HCT116 (cell line): Measurements from ENCODE around the gene C6orf62. TPM values are rescaled to one million over a fixed set of nuclear protein-coding genes. Genes with fewer than 3 reads are reported as not detected.

ENCODE experiments used
- ATAC-seq: fragments of 200-7000 bp; cut with Tn5 transposase; 2 replicates; pipeline ENCODE4 v1.9.1; 2020; ENCODE audit warnings: mild to moderate bottlenecking, moderate library complexity
- BruUV-seq: library from RNA; stranded (reverse); fragments of 400-500 nt; replicated peaks from 2 replicates; lab custom pipeline; 2021; lab: Mats Ljungman, UMichigan
- CTCF ChIA-PET: fragments of 300-600 bp; sonication (Branson Sonifier 250); formaldehyde crosslinking; loops from one replicate; lab custom pipeline; 2021; ENCODE audit warnings: antibody characterized with exemption; lab: Charles Lee
- POLR2A ChIA-PET: fragments of 300-600, 350-600 bp; sonication (Branson Sonifier 250); formaldehyde crosslinking; loops from one replicate; lab custom pipeline; 2021; ENCODE audit warnings: antibody characterized with exemption; lab: Charles Lee
- RAD21 ChIA-PET, 2 experiments: fragments of 300-600 bp; sonication (Branson Sonifier 250); formaldehyde crosslinking; loops; one replicate each; lab custom pipeline; 2023; ENCODE audit warnings: low total read pairs in 2 of 2; ENCODE audit not compliant: uncharacterized antibody in 2 of 2, unreplicated experiment in 2 of 2, low non-redundant PET in 1 of 2; lab: Charles Lee
- DNase-seq: peaks from one replicate; pipeline ENCODE4 v3.0.0-alpha.2; 2010; ENCODE audit warnings: low read depth, low spot score
- H2AFZ ChIP-seq: fragments of 200-600 bp; shearing (Covaris generic), sonication (generic); 2 replicates; pipeline ENCODE4 v1.6.1; 2017; ENCODE audit warnings: low read depth, mixed run types, mixed read lengths, antibody characterized with exemption, low read length; ENCODE audit not compliant: poor library complexity, severe bottlenecking
- H3K27ac ChIP-seq: 2 replicates; pipeline ENCODE4 v1.5.1; 2012; ENCODE audit warnings: low read depth, low read length
- H3K27me3 ChIP-seq: fragments of 200-600 bp; sonication (generic); 2 replicates; pipeline ENCODE4 v1.6.1; 2016; ENCODE audit warnings: mixed run types, low read length, mixed read lengths; ENCODE audit not compliant: insufficient read depth
- H3K36me3 ChIP-seq, 2 experiments: fragments of 200-500 bp in 1 of 2; fragments of 200-600 bp in 1 of 2; sonication (Bioruptor generic) in 1 of 2; sonication (generic) in 1 of 2; 2 replicates each; pipeline versions ENCODE4 v1.5.1 to v1.6.1; 2014 to 2016; ENCODE audit warnings: low read length in 2 of 2, inconsistent platforms in 1 of 2, mixed read lengths in 1 of 2, mixed run types in 1 of 2; ENCODE audit not compliant: insufficient read depth in 2 of 2, control insufficient read depth in 1 of 2
- H3K4me1 ChIP-seq, 2 experiments: fragments of 200-600 bp in 1 of 2; sonication (generic) in 1 of 2; 2 replicates each; pipeline versions ENCODE4 v1.5.1 to v1.6.1; 2012 to 2017; ENCODE audit warnings: low read length in 2 of 2, inconsistent platforms in 1 of 2, mild to moderate bottlenecking in 1 of 2, mixed read lengths in 1 of 2, mixed run types in 1 of 2, moderate library complexity in 1 of 2; ENCODE audit not compliant: insufficient read depth in 2 of 2, control insufficient read depth in 1 of 2
- H3K4me2 ChIP-seq: fragments of 200-600 bp; sonication (generic); 2 replicates; pipeline ENCODE4 v1.6.1; 2017; ENCODE audit warnings: mixed run types, low read length, mixed read lengths
- H3K4me3 ChIP-seq, 2 experiments: fragments of 200-600 bp in 1 of 2; sonication (generic) in 1 of 2; replicated peaks in 1 of 2; 2 replicates each; pipeline ENCODE4 v1.5.1; 2011 to 2016; ENCODE audit warnings: low read length in 2 of 2, control low read depth in 1 of 2, low read depth in 1 of 2, mild to moderate bottlenecking in 1 of 2, mixed read lengths in 1 of 2, mixed run types in 1 of 2
- H3K79me2 ChIP-seq: fragments of 200-600 bp; sonication (generic); 2 replicates; pipeline ENCODE4 v1.6.1; 2017; ENCODE audit warnings: mild to moderate bottlenecking, mixed run types, low read length, moderate library complexity, mixed read lengths; ENCODE audit not compliant: insufficient read depth
- H3K9ac ChIP-seq: fragments of 200-600 bp; sonication (generic); 2 replicates; pipeline ENCODE4 v1.6.1; 2016; ENCODE audit warnings: low read length, mixed read lengths
- H3K9me2 ChIP-seq: fragments of 200-600 bp; sonication (generic), shearing (Covaris generic); 2 replicates; pipeline ENCODE4 v1.6.1; 2017; ENCODE audit warnings: mixed run types, mild to moderate bottlenecking, moderate library complexity; ENCODE audit not compliant: insufficient read depth
- H3K9me3 ChIP-seq, 2 experiments: fragments of 200-500 bp in 1 of 2; fragments of 200-600 bp in 1 of 2; sonication (Bioruptor generic) in 1 of 2; sonication (generic) in 1 of 2; 2 replicates each; pipeline ENCODE4 v1.6.1; 2014 to 2017; ENCODE audit warnings: low read length in 2 of 2, mixed read lengths in 2 of 2, inconsistent platforms in 1 of 2, low read depth in 1 of 2, mild to moderate bottlenecking in 1 of 2, mixed run types in 1 of 2, moderate library complexity in 1 of 2; ENCODE audit not compliant: control insufficient read depth in 1 of 2, insufficient read depth in 1 of 2
- H4K20me1 ChIP-seq: fragments of 200-600 bp; sonication (generic), shearing (Covaris generic); 2 replicates; pipeline ENCODE4 v1.6.1; 2017; ENCODE audit warnings: mixed run types, mild to moderate bottlenecking, moderate library complexity; ENCODE audit not compliant: insufficient read depth
- CEBPB ChIP-seq: IDR thresholded peaks from 2 replicates; pipeline ENCODE4 v1.6.1; 2012; ENCODE audit warnings: low read depth
- EGR1 ChIP-seq: IDR thresholded peaks from 2 replicates; pipeline ENCODE4 v1.6.1; 2012; ENCODE audit warnings: low read depth
- ELF1 ChIP-seq: IDR thresholded peaks from 2 replicates; pipeline ENCODE4 v1.6.1; 2012; ENCODE audit warnings: low read depth, borderline replicate concordance
- EZH2phosphoT487 ChIP-seq: fragments of 200-600 bp; IDR thresholded peaks from 2 replicates; pipeline ENCODE4 v1.6.1; 2018; ENCODE audit warnings: antibody characterized with exemption, borderline replicate concordance
- POLR2A ChIP-seq: IDR thresholded peaks from 2 replicates; pipeline ENCODE4 v1.7.0; 2011; ENCODE audit warnings: borderline replicate concordance; ENCODE audit not compliant: insufficient read depth, insufficient read length; ENCODE audit errors: extremely low read depth
- RAD21 ChIP-seq: IDR thresholded peaks from 2 replicates; pipeline ENCODE4 v1.6.1; 2012; ENCODE audit warnings: low read depth, mild to moderate bottlenecking
- REST ChIP-seq: IDR thresholded peaks from 2 replicates; pipeline ENCODE4 v1.6.1; 2012; ENCODE audit warnings: low read depth
- SIN3A ChIP-seq: IDR thresholded peaks from 2 replicates; pipeline ENCODE4 v1.6.1; 2012; ENCODE audit warnings: low read depth
- SP1 ChIP-seq: IDR thresholded peaks from 2 replicates; pipeline ENCODE4 v1.6.1; 2012; ENCODE audit warnings: low read depth
- ZFX ChIP-seq: fragments of 450-650 bp; IDR thresholded peaks from 2 replicates; pipeline ENCODE4 v1.6.1; 2017
- intact Hi-C: fragments of 100-400 bp; cut with micrococcal nuclease; formaldehyde crosslinking; loops from 2 replicates; pipeline ENCODE4 v1.10.0; 2022
- total RNA-seq: library from RNA; stranded (reverse); gene quantifications from one replicate; pipeline ENCODE4 v1.2.1, GENCODE V29; 2021; ENCODE audit not compliant: unreplicated experiment
- TF ChIP-seq, protein P1 (sequence below): IDR thresholded peaks from 2 replicates; pipeline ENCODE4 v1.6.1; 2012

C6orf62 gene
- total RNA-seq, 1 experiment from 2014 or later = 103 TPM

DNA sequence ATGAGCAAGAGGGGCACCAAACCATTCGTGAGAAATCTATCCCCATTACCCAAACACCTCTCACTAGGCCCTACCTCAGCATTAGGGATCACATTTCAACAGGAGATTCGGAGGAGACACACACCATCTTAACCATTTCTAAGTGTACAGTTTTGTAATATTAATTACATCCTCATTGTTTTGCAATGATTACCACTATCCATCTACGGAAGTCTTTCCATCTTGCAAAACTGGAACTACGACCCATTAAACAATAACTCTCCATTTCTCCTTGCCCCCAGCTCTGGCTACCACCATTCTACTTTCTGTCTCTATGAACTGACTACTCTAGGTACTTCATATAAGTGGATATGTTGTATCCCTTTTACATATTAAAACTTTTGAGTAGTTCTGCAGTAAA, 32.0 kb downstream of the C6orf62 start:
- H3K4me1 ChIP-seq = no peaks in the 10 kb centered on the region
- H4K20me1 ChIP-seq = no peaks in the 10 kb centered on the region
- H3K27me3 ChIP-seq = no peaks in the 10 kb centered on the region
- H3K9me2 ChIP-seq = no peaks in the 10 kb centered on the region
- H3K36me3 ChIP-seq = no peaks in the 10 kb centered on the region
- BruUV-seq = no TSS peak
- H3K4me3 ChIP-seq = no peak overlapping the region
- no peaks in the 10 kb centered on the region for H3K9me3 ChIP-seq
- CTCF ChIA-PET = no interaction called here
- POLR2A ChIA-PET = no interaction called here
- DNase-seq (no peak), ATAC-seq (no peak)
- H3K27ac ChIP-seq = no peak overlapping the region
- no peak overlapping the region for H3K9ac ChIP-seq
- TF ChIP-seq ZFX (no peak), ELF1 (no peak), SP1 (no peak), REST (no peak), POLR2A (no peak), RAD21 (no peak), CEBPB (no peak), SIN3A (no peak), EGR1 (no peak), EZH2phosphoT487 (no peak)
- TF ChIP-seq, protein P1, sequence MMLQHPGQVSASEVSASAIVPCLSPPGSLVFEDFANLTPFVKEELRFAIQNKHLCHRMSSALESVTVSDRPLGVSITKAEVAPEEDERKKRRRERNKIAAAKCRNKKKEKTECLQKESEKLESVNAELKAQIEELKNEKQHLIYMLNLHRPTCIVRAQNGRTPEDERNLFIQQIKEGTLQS = no peak
- RAD21 ChIA-PET = no interaction called here
- no peak overlapping the region for H3K4me2 ChIP-seq
- no peak overlapping the region for H2AFZ ChIP-seq
- no peaks in the 10 kb centered on the region for H3K79me2 ChIP-seq
- intact Hi-C loops = no loop called here
